Spleen (tissue), 7 donors: ENCODE data around the gene CHST15.

Source experiments
- POLR2A ChIP-seq, 3 donors: fragments of 450-650 bp; IDR thresholded peaks; one replicate each; pipeline ENCODE4 v1.5.1; 2017; ENCODE audit warnings: antibody characterized with exemption in 3 of 3, mild to moderate bottlenecking in 1 of 3
- POLR2AphosphoS5 ChIP-seq, 3 donors: sonication (generic); formaldehyde crosslinking; IDR thresholded peaks; one replicate each; pipeline ENCODE4 v1.5.1; 2017; ENCODE audit warnings: antibody characterized with exemption in 3 of 3
- TF ChIP-seq, protein P1 (sequence below), 11 experiments: fragments of 200-600 bp in 7 of 11; fragments of 450-650 bp in 4 of 11; sonication (generic) in 4 of 11; IDR thresholded peaks in 8 of 11; conservative IDR thresholded peaks in 3 of 11; 1 replicate in 7 of 11; 2 replicates in 4 of 11; pipeline versions ENCODE4 v1.4.0 to v1.8.0; 2016 to 2021; ENCODE audit warnings: antibody characterized with exemption in 11 of 11, inconsistent platforms in 4 of 11, mild to moderate bottlenecking in 1 of 11
- donor health status: DM: no; HTN: no; CAD: no; lungs with moderate emphysema.
- donor health status: DM: no; HTN: no; CAD: no.
- donor health status: DM: no; HTN: no; CAD: no.

GRCh38 chr10:124032087-124032935, 61.1 kb downstream of the CHST15 start:
- no peak for TF ChIP-seq POLR2AphosphoS5 (IDR thresholded peaks at IDR 0.05)
- TF ChIP-seq POLR2A (IDR thresholded peaks at IDR 0.05): no peak
- TF ChIP-seq, protein P1, sequence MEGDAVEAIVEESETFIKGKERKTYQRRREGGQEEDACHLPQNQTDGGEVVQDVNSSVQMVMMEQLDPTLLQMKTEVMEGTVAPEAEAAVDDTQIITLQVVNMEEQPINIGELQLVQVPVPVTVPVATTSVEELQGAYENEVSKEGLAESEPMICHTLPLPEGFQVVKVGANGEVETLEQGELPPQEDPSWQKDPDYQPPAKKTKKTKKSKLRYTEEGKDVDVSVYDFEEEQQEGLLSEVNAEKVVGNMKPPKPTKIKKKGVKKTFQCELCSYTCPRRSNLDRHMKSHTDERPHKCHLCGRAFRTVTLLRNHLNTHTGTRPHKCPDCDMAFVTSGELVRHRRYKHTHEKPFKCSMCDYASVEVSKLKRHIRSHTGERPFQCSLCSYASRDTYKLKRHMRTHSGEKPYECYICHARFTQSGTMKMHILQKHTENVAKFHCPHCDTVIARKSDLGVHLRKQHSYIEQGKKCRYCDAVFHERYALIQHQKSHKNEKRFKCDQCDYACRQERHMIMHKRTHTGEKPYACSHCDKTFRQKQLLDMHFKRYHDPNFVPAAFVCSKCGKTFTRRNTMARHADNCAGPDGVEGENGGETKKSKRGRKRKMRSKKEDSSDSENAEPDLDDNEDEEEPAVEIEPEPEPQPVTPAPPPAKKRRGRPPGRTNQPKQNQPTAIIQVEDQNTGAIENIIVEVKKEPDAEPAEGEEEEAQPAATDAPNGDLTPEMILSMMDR (IDR thresholded peaks at IDR 0.05 in 8 of 11, conservative IDR thresholded peaks at IDR 0.05 in 3 of 11): no peak
